Measurements from ENCODE around the gene CRTC1.

Gene CRTC1

GRCh38 chr19:18771328-18772242, 88.1 kb downstream of the CRTC1 start:
- no peak for DNase-seq (ENCODE audit: low read depth)

GRCh38 chr19:18772620-18773587, 89.4 kb downstream of the CRTC1 start:
- DNase-seq (ENCODE audit: low read depth), result no peak

- DNase-seq (ENCODE audit: low read depth), result no peak
These were observed 90.2 kb downstream of the CRTC1 start for GRCh38 chr19:18773682-18774081.

GRCh38 chr19:18774107-18774506, 90.6 kb downstream of the CRTC1 start:
- no peak for DNase-seq (ENCODE audit: low read depth)

- DNase-seq (ENCODE audit: low read depth), result no peak
These were observed 91.4 kb downstream of the CRTC1 start for GRCh38 chr19:18774782-18775444.

- DNase-seq (ENCODE audit: low read depth), result no peak
These were observed 92.3 kb downstream of the CRTC1 start for GRCh38 chr19:18775586-18776287.

GRCh38 chr19:18776288-18776594, 92.8 kb downstream of the CRTC1 start:
- DNase-seq (ENCODE audit: low read depth), result no peak

GRCh38 chr19:18776736-18777135, 93.3 kb downstream of the CRTC1 start:
- no peak for DNase-seq (ENCODE audit: low read depth)

- no peak for DNase-seq (ENCODE audit: low read depth)
These were observed 94.0 kb downstream of the CRTC1 start for GRCh38 chr19:18777301-18778075.

GRCh38 chr19:18778076-18778389, 94.6 kb downstream of the CRTC1 start:
- no peak for DNase-seq (ENCODE audit: low read depth)

- no peak for DNase-seq (ENCODE audit: low read depth)
These were observed 95.5 kb downstream of the CRTC1 start for GRCh38 chr19:18778826-18779495.

- no peak for DNase-seq (ENCODE audit: low read depth)
These were observed 96.6 kb downstream of the CRTC1 start for GRCh38 chr19:18780081-18780480.

- DNase-seq (ENCODE audit: low read depth), result no peak
These were observed 97.2 kb downstream of the CRTC1 start for GRCh38 chr19:18780631-18781030.

GRCh38 chr19:18781047-18781600, 97.6 kb downstream of the CRTC1 start:
- no peak for DNase-seq (ENCODE audit: low read depth)

GRCh38 chr19:18781885-18782527, 98.5 kb downstream of the CRTC1 start:
- DNase-seq (ENCODE audit: low read depth), result no peak

GRCh38 chr19:18782559-18783225, 99.2 kb downstream of the CRTC1 start:
- DNase-seq (ENCODE audit: low read depth), result no peak

- no peak for DNase-seq (ENCODE audit: low read depth)
These were observed 100.7 kb downstream of the CRTC1 start for GRCh38 chr19:18783958-18784785.

GRCh38 chr19:18784786-18785120, 101.3 kb downstream of the CRTC1 start:
- no peak for DNase-seq (ENCODE audit: low read depth)
